Ovary (tissue), 9 donors: Measurements from ENCODE around the gene GAK. TPM values are rescaled to one million over a fixed set of nuclear protein-coding genes. Genes with fewer than 3 reads are reported as not detected.

ENCODE experiments used
- DNase-seq, 5 donors: peaks; one replicate each; pipeline ENCODE4 v3.0.0-alpha.2; 2019 to 2020
- H3K27ac ChIP-seq, 2 donors: fragments of 200-600 bp; one replicate each; pipeline versions ENCODE4 v1.5.1 to v1.8.0; 2019 to 2022
- H3K27me3 ChIP-seq: fragments of 200-600 bp; one replicate; pipeline ENCODE4 v1.8.0; 2022
- H3K36me3 ChIP-seq: fragments of 200-600 bp; sonication (generic); one replicate; pipeline ENCODE4 v1.5.1; 2019
- H3K4me1 ChIP-seq: one replicate; pipeline ENCODE4 v1.8.1; 2013; ENCODE audit warnings: mild to moderate bottlenecking, moderate library complexity; ENCODE audit not compliant: insufficient read depth
- H3K4me3 ChIP-seq: fragments of 200-600 bp; sonication (generic); one replicate; pipeline ENCODE4 v1.5.1; 2017
- H3K9me3 ChIP-seq, 2 donors: fragments of 200-600 bp in 1 of 2; sonication (generic) in 1 of 2; one replicate each; pipeline versions ENCODE4 v1.5.1 to v1.8.1; 2013 to 2019; ENCODE audit warnings: mild to moderate bottlenecking in 1 of 2, moderate library complexity in 1 of 2
- CTCF ChIP-seq, 3 donors: fragments of 450-650 bp in 2 of 3; fragments of 200-600 bp in 1 of 3; IDR thresholded peaks; one replicate each; pipeline versions ENCODE4 v1.5.1 to v1.8.0; 2016 to 2022; ENCODE audit warnings: antibody characterized with exemption in 3 of 3, mild to moderate bottlenecking in 1 of 3
- EP300 ChIP-seq: sonication (generic); formaldehyde crosslinking; IDR thresholded peaks from one replicate; pipeline ENCODE4 v1.6.1; 2017; ENCODE audit warnings: antibody characterized with exemption
- POLR2A ChIP-seq: fragments of 450-650 bp; IDR thresholded peaks from one replicate; pipeline ENCODE4 v1.6.1; 2017; ENCODE audit warnings: antibody characterized with exemption, mild to moderate bottlenecking, moderate library complexity
- WGBS, 3 donors: extraction: QIAGEN DNeasy Blood & Tissue Kit in 1 of 3; methylation state at CpG; one replicate each; pipeline versions ENCODE4 v1.1.5 to v1.1.7; 2013 to 2017; 5-methylcytosine and 5-hydroxymethylcytosine counted together
- intact Hi-C, 4 donors: fragments of 100-400 bp; cut with DNase I; formaldehyde crosslinking; loops; one replicate each; pipeline versions ENCODE4 v1.11.0 to v1.15.1; 2022 to 2023
- polyA plus RNA-seq, 2 donors: library from polyadenylated mRNA; stranded (reverse); fragments of 200-250 nt in 1 of 2; fragments of 350-450 nt in 1 of 2; fragmentation: Illumina TruSeq in 1 of 2; extraction: RNeasy Lipid Tissue Mini Kit (QIAGEN cat#74804) in 1 of 2; gene quantifications; one replicate each; pipeline ENCODE4 v1.2.3, GENCODE V29; 2013 to 2014
- total RNA-seq, 7 donors: library from RNA; depleted of rRNA in 2 of 7; stranded (reverse); fragments of >200 nt in 2 of 7; fragmentation: NEBNext Ultra II Directional in 3 of 7; extraction: Animal tissue kit (Norgen Biotek cat#: 25700) in 3 of 7; gene quantifications; one replicate each; pipeline versions ENCODE4 v1.1.0 to v1.2.4, GENCODE V29; 2016 to 2023
- donor health status: DM: no; HTN: no; CAD: no; lungs with moderate emphysema.
- donor health status: DM: no; HTN: no; CAD: no.
- donor health status: Bipolar disorder and iron deficiency.
- donor health status: DM: yes; HTN: yes; CAD: no.
- donor health status: DM: no; HTN: no; CAD: no.
- donor health status: DM: yes; HTN: yes; CAD: no.

GAK gene
- total and polyA plus RNA-seq, 9 donors: 30.7 to 95.4 (median 70.4) TPM

GRCh38 chr4:886244-886643 is 45.9 kb downstream of the GAK start:
- Histone ChIP-seq H3K27ac (no peak overlapping the region), H3K4me1 (no peaks in the 10 kb centered on the region), H3K36me3 (no peaks in the 10 kb centered on the region), H3K4me3 (no peak overlapping the region), H3K27me3 (no peaks in the 10 kb centered on the region), H3K9me3 (no peaks in the 10 kb centered on the region)
- TF ChIP-seq CTCF (IDR thresholded peaks at IDR 0.05) (no peak), POLR2A (no peak), EP300 (no peak)
- DNase-seq: no peak
- 62 to 79% (median 72%) methylated on average over 9 of the region's 9 CpGs for WGBS, 3 donors
- intact Hi-C loops: no loop called here

DNA sequence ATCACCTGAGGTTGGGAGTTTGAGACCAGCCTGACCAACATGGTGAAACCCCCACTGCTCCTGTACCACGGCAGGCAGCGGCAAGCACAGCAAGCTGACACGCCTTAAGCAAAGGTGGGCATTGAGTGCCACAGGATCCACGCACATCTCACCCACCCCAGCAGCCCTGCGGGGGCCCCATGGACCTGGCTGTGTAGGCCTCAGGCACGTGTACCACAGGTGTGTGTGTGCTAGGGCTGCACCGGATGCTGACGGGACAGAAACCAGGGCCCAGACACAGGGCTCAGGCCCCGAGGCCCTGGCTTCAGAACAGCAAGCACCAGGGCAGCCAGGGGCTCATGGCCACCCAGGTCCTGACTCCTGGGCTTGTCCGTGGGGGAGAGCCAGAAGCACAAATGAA is 46.8 kb downstream of the GAK start:
- no peaks in the 10 kb centered on the region for H3K9me3 ChIP-seq
- intact Hi-C loops: no loop called here
- no peak overlapping the region for H3K4me3 ChIP-seq
- no peaks in the 10 kb centered on the region for H3K4me1 ChIP-seq
- no peak overlapping the region for H3K27ac ChIP-seq
- H3K27me3 ChIP-seq: no peaks in the 10 kb centered on the region
- TF ChIP-seq EP300 (no peak), POLR2A (no peak)
- no peaks in the 10 kb centered on the region for H3K36me3 ChIP-seq
- WGBS, 3 donors: 88 to 91% (median 90%) methylated on average over 10 of the region's 10 CpGs
- DNase-seq: no peak

DNA sequence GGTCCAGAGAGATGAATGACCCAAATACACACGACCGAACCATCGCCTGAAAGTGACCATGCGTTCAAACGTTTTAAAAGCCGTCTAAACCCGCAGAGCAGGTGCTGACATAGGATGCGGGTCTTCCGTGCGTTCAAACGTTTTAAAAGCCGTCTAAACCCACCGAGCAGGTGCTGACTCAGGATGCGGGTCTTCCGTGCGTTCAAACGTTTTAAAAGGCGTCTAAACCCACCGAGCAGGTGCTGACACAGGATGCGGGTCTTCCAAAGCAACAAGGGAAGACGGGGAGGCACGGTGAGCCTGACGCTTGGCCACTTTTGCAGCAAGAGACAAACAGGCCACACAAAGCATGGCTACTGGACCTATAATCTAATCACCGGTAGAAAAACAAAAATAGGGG is 47.2 kb downstream of the GAK start:
- no peak for DNase-seq
- H3K4me3 ChIP-seq: no peak overlapping the region
- no peaks in the 10 kb centered on the region for H3K36me3 ChIP-seq
- no peaks in the 10 kb centered on the region for H3K9me3 ChIP-seq
- 85 to 90% (median 90%) methylated on average over 24 of the region's 24 CpGs for WGBS, 3 donors
- intact Hi-C loops: no loop called here
- TF ChIP-seq POLR2A: no peak
- TF ChIP-seq CTCF (IDR thresholded peaks at IDR 0.05): no peak
- no peak for TF ChIP-seq EP300
- no peak overlapping the region for H3K27ac ChIP-seq
- H3K4me1 ChIP-seq: no peaks in the 10 kb centered on the region
- no peaks in the 10 kb centered on the region for H3K27me3 ChIP-seq

DNA sequence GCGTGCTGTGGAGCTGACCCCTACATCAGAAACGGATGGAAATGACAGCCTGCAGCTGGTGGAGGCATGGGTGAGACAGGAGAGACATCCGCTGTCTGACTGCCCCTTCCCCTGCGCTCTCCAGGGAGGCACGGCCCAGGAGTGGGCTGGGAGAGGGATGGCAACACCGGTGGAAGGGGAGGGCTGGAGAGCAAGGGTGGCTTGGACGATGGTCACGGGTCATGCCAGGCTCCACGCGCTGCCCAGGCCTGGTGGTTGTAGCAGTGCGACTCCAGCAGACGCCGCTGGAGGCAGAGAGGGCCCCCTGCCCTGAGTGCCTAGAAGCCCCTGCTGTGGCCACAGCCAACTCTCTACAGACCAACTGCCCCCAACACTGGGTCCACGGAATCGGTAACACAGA is 47.9 kb downstream of the GAK start:
- TF ChIP-seq CTCF (IDR thresholded peaks at IDR 0.05) (no peak), EP300 (no peak), POLR2A (no peak)
- H3K9me3 ChIP-seq: no peaks in the 10 kb centered on the region
- H3K4me3 ChIP-seq: no peak overlapping the region
- intact Hi-C loops: no loop called here
- no peaks in the 10 kb centered on the region for H3K4me1 ChIP-seq
- H3K27ac ChIP-seq: no peak overlapping the region
- no peaks in the 10 kb centered on the region for H3K36me3 ChIP-seq
- 78 to 91% (median 81%) methylated on average over 15 of the region's 15 CpGs for WGBS, 3 donors
- DNase-seq: no peak
- H3K27me3 ChIP-seq: no peaks in the 10 kb centered on the region

- no peaks in the 10 kb centered on the region for H3K27me3 ChIP-seq
- H3K27ac ChIP-seq: no peak overlapping the region
- H3K4me3 ChIP-seq: no peak overlapping the region
- 90 to 91% (median 91%) methylated on average over 25 to 26 of the region's 26 CpGs for WGBS, 3 donors
- intact Hi-C loops: no loop called here
- H3K36me3 ChIP-seq: no peaks in the 10 kb centered on the region
- no peaks in the 10 kb centered on the region for H3K9me3 ChIP-seq
- no peaks in the 10 kb centered on the region for H3K4me1 ChIP-seq
- no peak for DNase-seq
- TF ChIP-seq CTCF (IDR thresholded peaks at IDR 0.05): no peak
- no peak for TF ChIP-seq POLR2A
- TF ChIP-seq EP300: no peak
Measured at GRCh38 chr4:883377-884095, 48.6 kb downstream of the GAK start.
